ENCODE measurements around the gene PDE3A.

Gene PDE3A

DNA sequence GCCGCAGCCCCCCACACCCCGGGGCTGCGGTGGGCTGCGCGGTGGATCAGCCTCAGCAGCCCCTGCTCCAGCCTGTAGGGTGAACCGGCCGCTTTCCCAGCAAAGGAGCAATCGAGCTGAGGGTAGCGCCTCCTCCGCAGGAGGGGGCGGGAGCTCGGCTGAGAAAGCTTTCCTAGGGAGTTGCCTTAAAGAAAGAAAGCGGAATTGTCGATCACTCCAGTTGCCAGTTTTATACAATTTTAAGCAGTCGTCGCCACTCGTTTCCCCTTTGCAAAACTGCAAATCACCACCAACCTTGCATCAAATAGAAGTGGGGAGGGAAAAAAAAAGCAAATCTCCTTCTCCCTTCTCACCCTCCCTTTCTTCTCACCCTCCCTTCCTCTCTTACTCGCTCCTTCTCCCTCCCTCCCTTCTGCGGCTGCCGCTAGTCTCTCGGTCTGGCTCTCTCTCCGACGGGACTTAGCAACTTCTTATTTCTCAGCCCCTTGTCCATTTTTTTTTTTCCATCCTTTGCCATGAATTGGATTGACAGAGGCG is at the start of gene PDE3A:
Gene PDE3A (plus strand): TSS at position 424 of the 537 bp plus-strand sequence. CDS start 748 bp downstream, outside the sequence.
- TF ChIP-seq GATA3 (IDR thresholded peaks at IDR 0.05; ENCODE audit: low read depth, low read length): no peak
- TF ChIP-seq GATA2 (IDR thresholded peaks at IDR 0.05; ENCODE audit: low read depth, low read length): no peak

DNA sequence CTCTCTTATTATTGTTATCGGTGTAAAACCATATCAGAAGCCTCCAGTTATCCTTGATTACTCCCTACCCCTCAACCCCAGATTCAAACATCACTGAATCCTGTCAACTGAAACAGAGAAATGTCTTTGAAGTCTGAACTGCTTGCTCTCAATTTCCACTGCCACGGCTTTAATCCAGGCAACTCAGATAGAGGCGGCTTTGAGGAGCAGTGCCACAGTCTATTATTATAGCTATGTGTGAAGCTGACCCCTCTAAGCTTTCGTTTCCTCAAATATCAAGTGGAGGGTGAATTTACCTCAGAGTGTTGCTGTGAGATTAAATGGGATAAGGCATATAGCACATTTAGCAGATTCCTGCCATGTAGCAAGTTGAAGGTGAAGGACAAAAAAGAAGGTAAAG is 49.0 kb upstream of the PDE3A start:
- no peak for TF ChIP-seq GATA3 (IDR thresholded peaks at IDR 0.05; ENCODE audit: low read depth, low read length)
- TF ChIP-seq GATA2 (IDR thresholded peaks at IDR 0.05; ENCODE audit: low read depth, low read length): no peak

DNA sequence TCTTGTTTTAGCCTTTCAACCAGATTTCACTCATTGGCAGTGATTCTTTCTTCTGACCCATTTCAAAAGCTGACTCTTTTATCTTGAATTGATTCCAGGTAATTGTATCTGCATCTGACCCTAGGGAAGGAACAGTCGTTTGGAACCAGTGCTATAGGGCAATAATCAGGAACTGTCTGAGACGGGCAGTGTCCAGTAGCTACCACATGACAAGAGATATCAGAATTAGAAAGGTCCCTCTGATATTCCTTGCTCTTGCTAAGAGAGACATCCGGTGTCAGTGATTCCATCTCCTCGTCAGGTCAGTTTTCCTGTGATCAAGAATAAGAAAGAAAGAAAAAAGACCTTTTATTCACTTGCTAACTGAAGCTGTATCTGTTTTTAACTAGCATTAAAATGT is 47.8 kb upstream of the PDE3A start:
- TF ChIP-seq GATA3 (IDR thresholded peaks at IDR 0.05; ENCODE audit: low read depth, low read length): no peak
- TF ChIP-seq GATA2 (IDR thresholded peaks at IDR 0.05; ENCODE audit: low read depth, low read length): no peak

DNA sequence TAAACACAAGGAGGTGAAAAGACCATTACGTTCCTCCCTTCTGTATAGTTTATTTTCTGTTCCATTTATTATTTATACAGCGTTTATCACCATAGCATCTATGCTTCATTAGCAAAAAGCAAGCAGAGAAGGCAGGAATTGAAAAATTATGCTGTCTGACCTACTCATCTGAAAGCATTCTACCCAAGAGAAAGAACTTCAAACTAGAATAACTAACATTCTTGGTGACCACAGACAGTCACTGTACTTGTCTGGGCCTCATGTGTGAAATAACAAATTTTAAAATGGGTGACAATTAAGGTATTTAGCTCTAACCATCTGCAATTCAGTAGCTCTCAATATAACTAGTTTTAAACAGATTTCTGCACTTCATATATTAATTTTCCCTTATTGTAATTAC is 29.3 kb upstream of the PDE3A start:
- no peak for TF ChIP-seq GATA2 (IDR thresholded peaks at IDR 0.05; ENCODE audit: low read depth, low read length)
- no peak for TF ChIP-seq GATA3 (IDR thresholded peaks at IDR 0.05; ENCODE audit: low read depth, low read length)

DNA sequence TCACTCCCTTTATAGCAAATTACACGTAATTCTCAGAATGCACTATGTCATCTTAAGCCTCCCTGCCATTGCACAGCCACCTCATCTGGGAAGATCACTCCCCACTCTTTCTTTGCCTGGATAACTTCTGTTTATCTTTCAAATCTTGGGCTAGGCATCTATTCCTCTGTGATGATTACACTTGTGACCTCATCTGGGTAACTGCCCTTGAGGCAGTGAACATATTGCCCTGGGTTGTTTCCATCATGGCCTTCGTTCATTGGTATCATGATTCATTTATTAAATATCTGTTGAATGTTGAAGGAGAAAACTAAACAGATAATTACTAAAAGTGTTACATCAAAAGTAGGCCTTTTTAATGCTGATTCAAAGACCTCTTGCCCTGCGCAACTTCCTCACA is 26.2 kb upstream of the PDE3A start:
- no peak for TF ChIP-seq GATA2 (IDR thresholded peaks at IDR 0.05; ENCODE audit: low read depth, low read length)
- TF ChIP-seq GATA3 (IDR thresholded peaks at IDR 0.05; ENCODE audit: low read depth, low read length): no peak

DNA sequence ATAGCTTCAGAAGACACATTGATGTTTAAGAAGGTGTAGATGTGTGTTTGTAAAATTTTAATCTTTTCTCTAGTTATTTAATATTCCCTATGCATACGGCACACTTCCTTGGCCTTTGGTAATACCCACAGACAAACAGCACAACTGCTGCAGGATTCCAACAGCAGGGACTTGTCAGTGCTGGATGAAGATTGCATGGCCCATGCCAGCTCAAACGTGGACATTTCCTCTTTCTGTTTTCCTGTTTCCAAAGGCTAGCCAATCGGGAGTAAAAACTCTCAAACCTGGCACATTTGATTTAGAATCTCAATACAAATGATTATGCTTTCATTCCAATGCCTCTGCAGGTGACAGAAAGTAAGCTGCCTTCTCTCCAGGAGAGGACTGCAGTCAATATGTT is 22.5 kb upstream of the PDE3A start:
- TF ChIP-seq GATA2 (IDR thresholded peaks at IDR 0.05; ENCODE audit: low read depth, low read length): no peak

DNA sequence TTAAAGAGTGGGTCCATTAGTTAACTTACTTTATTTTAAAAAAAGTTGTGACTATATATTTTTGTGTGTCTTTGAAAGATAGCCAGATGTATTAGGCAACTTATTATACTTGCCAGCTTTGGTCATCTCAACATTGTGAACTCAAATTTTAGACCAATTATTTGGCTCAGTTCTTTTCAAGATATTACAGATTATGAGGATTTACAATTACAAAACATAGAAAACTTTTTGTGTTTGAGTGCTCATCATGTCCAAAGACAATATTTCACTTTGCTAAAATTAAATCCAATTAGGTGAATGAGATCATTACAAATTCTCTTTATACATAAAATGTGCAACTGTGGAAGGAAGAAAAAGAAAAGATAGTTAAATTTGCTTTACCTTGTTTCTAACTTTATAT is 18.3 kb upstream of the PDE3A start:
- TF ChIP-seq GATA2 (IDR thresholded peaks at IDR 0.05; ENCODE audit: low read depth, low read length) (no peak), GATA3 (IDR thresholded peaks at IDR 0.05; ENCODE audit: low read depth, low read length) (no peak)

DNA sequence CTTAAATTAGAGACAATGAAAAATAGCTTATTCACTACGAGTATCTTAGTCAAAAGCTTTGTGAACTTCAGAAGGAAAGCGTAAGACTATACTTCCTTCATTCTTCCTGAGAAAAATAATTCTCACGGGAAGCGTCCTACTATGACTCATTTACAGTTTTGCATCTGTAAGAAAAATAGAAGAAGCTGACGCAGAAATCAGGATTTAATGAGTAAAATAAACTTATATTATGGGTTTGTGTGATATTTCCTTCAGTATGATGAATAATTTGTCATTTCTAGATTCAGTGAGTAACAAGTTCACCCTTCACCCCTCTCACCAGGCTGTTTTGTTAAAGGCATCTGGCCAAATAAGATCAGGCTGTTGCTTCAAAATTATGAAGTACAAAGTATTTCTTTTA is 17.8 kb upstream of the PDE3A start:
- TF ChIP-seq GATA2 (IDR thresholded peaks at IDR 0.05; ENCODE audit: low read depth, low read length): no peak
- TF ChIP-seq GATA3 (IDR thresholded peaks at IDR 0.05; ENCODE audit: low read depth, low read length): no peak

DNA sequence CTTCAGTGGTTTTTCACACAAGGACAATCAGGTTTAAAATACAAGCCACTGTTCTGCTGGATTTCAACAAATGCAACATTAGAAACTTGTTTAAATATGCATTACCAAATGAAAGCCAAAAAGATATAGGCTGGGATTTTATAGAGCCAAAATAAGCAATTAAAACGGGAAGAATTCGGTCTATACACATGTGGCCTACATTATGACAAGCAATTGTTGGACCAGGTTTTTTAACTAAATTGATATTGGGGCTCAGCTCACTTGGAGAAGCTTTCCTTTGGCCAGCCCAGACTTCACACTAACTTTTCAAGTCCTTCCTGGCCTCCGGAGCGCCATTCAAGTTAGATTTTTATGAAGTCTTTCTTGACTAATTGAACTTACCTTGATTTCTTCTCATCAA is 16.9 kb upstream of the PDE3A start:
- TF ChIP-seq GATA3 (IDR thresholded peaks at IDR 0.05; ENCODE audit: low read depth, low read length) (no peak), GATA2 (IDR thresholded peaks at IDR 0.05; ENCODE audit: low read depth, low read length) (no peak)

DNA sequence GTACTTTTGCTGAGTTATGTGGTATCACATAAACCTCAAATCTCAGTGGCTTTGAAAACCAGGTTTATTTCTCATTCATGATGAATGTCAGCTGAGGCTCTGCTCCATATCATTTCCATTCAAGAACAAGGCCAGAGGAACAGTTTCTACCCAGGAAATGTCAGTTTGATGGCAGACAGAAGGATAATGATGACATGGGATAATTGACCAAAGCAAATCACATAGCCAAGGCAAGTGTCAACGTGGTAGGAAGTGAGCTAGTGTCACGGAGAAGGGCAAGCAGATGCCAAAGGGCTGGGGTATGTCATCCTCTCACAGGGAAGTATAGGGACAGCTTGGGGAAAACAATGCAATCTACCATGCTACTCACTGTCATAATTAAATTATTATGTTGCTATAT is 12.3 kb upstream of the PDE3A start:
- TF ChIP-seq GATA2 (IDR thresholded peaks at IDR 0.05; ENCODE audit: low read depth, low read length) (no peak), GATA3 (IDR thresholded peaks at IDR 0.05; ENCODE audit: low read depth, low read length) (no peak)

DNA sequence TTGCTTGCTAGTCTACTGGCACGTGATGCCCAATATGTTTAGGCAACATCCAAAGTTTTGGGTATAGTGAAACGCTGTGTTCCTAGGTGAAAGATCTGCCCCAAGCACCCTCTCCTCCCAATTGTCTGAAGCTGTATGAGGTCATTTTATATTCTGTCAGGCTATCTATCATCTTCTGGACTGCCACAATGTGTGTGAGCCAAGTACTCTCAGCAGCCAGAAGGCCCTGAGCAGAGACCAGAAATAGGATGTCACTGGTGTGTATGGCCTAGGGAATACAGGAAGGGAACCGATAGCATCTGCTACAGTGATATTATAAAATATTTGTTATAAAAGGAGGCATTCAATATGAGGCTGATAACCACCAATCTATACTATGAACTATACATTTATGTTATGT is 7.9 kb upstream of the PDE3A start:
- no peak for TF ChIP-seq GATA3 (IDR thresholded peaks at IDR 0.05; ENCODE audit: low read depth, low read length)
- TF ChIP-seq GATA2 (IDR thresholded peaks at IDR 0.05; ENCODE audit: low read depth, low read length): no peak

DNA sequence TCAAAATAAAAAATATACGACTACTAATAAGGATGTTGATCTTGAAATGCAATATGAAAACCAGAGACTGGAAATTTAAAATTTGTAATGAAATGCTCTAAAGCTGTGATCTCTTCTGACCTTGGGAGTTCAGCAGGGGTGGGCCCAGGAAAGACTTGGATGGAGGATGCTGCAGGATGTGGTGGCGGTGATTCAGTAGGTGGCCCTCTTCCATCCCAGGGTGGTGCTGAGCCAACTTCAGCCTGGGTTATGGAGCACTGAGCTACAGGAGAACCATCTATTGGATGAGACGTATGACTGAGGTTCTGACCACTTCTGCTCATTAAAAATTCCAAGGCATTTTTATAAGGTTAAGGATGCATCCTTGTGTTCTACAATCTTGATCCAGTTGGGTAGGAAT is 6.9 kb upstream of the PDE3A start:
- TF ChIP-seq GATA3 (IDR thresholded peaks at IDR 0.05; ENCODE audit: low read depth, low read length) (no peak), GATA2 (IDR thresholded peaks at IDR 0.05; ENCODE audit: low read depth, low read length) (no peak)

DNA sequence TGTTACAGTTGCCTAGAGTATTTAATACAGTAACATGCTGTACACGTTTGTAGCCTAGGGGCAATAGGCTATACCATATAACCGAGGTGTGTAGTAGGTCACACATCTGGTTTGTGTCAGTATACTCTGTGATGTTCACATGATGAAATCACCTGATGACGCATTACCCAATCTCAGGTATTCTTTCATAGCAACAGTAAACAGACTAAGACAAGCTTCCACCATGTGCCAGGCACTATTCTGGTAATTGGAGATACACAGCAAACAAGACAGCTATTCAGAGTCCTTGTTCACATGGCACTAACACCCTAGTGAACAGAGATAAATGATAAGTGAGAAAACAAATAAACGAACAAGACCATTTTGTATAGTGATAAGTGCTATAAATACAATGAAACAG is 3.8 kb upstream of the PDE3A start:
- no peak for TF ChIP-seq GATA3 (IDR thresholded peaks at IDR 0.05; ENCODE audit: low read depth, low read length)
- TF ChIP-seq GATA2 (IDR thresholded peaks at IDR 0.05; ENCODE audit: low read depth, low read length): no peak

DNA sequence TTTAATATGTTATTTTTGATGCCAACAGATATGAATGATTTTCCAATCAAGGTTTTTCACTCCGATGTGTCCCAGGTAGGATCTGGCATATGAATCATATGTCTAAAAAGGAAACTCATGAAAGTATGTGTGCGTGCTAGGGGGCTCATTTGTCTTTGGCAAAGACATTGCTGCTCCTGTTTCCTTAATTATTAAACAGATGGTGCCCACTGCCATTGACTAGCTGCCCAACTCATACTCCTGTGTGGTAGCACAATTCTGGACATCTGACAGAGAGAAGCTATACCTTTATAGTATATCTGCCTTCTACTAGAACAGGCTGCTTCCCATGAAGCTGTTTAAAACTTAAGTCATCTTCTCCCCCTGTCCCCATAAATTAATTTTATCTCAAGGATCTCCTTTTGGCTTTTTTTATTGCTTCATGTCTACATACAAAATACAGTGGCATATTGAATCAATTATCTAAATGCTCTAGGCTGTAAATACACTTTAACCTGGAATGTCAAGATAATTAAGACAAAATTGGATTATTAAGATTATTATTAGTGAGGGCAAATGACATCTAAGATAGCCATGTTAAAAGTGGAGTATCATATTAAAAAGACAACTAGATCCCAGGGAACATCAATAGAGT is 1.4 kb upstream of the PDE3A start:
- TF ChIP-seq GATA2 (IDR thresholded peaks at IDR 0.05; ENCODE audit: low read depth, low read length): no peak
- TF ChIP-seq GATA3 (IDR thresholded peaks at IDR 0.05; ENCODE audit: low read depth, low read length): peak; percentile 88

DNA sequence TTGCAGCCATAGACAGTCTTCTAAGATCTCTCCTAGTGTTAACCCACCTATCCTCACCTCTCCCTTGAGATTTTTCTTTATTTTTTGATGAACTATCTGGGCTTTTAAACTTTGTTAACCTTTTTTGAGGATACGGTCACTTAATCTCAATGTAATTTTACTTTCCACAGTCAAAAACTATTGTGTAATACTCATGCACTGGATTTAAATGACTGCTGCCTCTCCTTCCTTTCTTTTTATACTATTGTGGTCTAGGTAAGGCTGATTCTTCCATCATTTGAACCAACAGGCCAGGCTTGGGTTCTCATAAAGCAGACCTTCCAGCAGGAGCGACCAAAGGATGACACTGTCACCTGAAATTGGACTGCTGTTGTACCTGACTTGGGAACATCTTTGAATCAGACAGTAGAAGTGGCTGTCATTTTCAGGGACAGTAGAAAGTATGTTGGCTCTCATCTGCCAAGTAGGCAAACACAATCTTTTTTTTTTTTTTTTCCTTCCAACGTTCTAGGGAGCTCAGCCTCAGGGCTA is 689 bp upstream of the PDE3A start:
- TF ChIP-seq GATA2 (IDR thresholded peaks at IDR 0.05; ENCODE audit: low read depth, low read length) (no peak), GATA3 (IDR thresholded peaks at IDR 0.05; ENCODE audit: low read depth, low read length) (no peak)

All from SH-SY5Y (cell line).